MG63 (cell line): Measurements from ENCODE around the gene SERPINB5. TPM values are rescaled to one million over a fixed set of nuclear protein-coding genes. Genes with fewer than 3 reads are reported as not detected.
"Not testable (repeated sequence)": the region's sequence is repeated elsewhere in the genome, so short reads cannot be mapped to it uniquely, and the experiment has no call there.

Source experiments
- DNase-seq: peaks from one replicate; pipeline ENCODE4 v3.0.0-alpha.2; 2020
- H3K27me3 ChIP-seq: fragments of 250-450 bp; sonication (Bioruptor Pico); 2 replicates; pipeline ENCODE4 v1.5.1; 2020; ENCODE audit warnings: mild to moderate bottlenecking, moderate library complexity
- H3K36me3 ChIP-seq: fragments of 250-450 bp; sonication (Bioruptor Pico); 2 replicates; pipeline ENCODE4 v1.5.1; 2020; ENCODE audit warnings: mild to moderate bottlenecking, moderate library complexity
- H3K4me3 ChIP-seq: fragments of 250-450 bp; sonication (Bioruptor Pico); 2 replicates; pipeline ENCODE4 v1.5.1; 2020; ENCODE audit warnings: mild to moderate bottlenecking, moderate library complexity
- H3K9me3 ChIP-seq: fragments of 250-450 bp; sonication (Bioruptor Pico); 2 replicates; pipeline ENCODE4 v1.5.1; 2020; ENCODE audit warnings: mild to moderate bottlenecking, moderate library complexity
- total RNA-seq: library from RNA; depleted of rRNA; stranded (reverse); fragments of >200 nt; shearing (Covaris generic); gene quantifications from 2 replicates; pipeline ENCODE4 v1.2.3, GENCODE V29; 2014; ENCODE audit warnings: low replicate concordance; rRNA removed

Gene SERPINB5
- 37.8 and 43.9 TPM in 2 replicates for total RNA-seq

GRCh38 chr18:63476668-63477067 is at the start of gene SERPINB5:
Gene SERPINB5 (plus strand): TSS chr18:63476958. CDS start chr18:63484429, 7,471 bp downstream.
- Histone ChIP-seq H3K36me3 (no peaks in the 10 kb centered on the region; the same call in 1 of the 2 replicates), H3K9me3 (no peaks in the 10 kb centered on the region), H3K4me3 (peak within 1 kb of the TSS; percentile 57), H3K27me3 (no peaks in the 10 kb centered on the region)
- peak; percentile 89 for DNase-seq

DNA sequence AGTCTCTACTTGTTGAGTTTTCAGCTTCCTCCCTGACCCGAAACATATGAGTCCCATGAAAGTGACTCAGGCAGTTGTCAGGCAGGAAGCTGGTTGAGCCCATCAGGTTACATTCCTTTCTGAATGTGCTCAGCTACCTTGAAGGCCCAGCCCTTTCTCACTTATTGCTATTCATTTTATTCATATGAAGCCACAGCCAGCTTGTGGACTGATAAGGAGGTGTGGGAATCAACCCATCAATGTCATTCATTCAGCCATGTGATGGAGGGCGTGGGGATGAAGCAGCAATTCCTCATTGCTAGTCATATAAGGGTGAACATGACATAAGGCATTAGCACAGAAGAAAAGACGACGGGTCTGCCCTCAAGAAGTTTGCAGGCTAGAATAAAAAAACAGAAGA is 49.2 kb upstream of the SERPINB5 start:
- Histone ChIP-seq H3K27me3 (no peaks in the 10 kb centered on the region), H3K36me3 (no peaks in the 10 kb centered on the region), H3K9me3 (no peaks in the 10 kb centered on the region), H3K4me3 (no peak overlapping the region)
- no peak for DNase-seq

- no peaks in the 10 kb centered on the region for H3K36me3 ChIP-seq
- DNase-seq = no peak
- H3K4me3 ChIP-seq = no peak overlapping the region
- H3K9me3 ChIP-seq = no peaks in the 10 kb centered on the region
- H3K27me3 ChIP-seq = no peaks in the 10 kb centered on the region
Observed at GRCh38 chr18:63430526-63430925, 46.2 kb upstream of the SERPINB5 start.

DNA sequence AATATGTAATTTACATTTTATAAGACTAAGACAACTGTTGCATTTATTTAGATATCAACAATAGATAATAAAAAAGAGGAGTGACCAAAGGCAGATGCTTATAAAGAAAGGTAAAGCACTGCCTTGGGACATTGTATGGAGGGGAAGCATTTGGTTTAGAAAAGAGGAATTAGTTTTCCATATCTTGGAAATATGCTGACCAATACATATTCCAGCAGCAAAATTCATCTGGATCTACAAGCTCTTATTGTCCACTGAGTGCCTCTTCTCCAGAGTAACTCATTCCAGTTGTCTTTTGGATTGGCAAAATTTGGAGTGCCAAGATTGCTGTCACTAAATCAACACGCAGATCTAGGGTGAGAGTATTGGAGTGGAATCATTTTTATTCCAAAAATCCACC is 45.6 kb upstream of the SERPINB5 start:
- no peak overlapping the region for H3K4me3 ChIP-seq
- H3K36me3 ChIP-seq = no peaks in the 10 kb centered on the region
- no peaks in the 10 kb centered on the region for H3K27me3 ChIP-seq
- DNase-seq = no peak
- no peaks in the 10 kb centered on the region for H3K9me3 ChIP-seq

DNA sequence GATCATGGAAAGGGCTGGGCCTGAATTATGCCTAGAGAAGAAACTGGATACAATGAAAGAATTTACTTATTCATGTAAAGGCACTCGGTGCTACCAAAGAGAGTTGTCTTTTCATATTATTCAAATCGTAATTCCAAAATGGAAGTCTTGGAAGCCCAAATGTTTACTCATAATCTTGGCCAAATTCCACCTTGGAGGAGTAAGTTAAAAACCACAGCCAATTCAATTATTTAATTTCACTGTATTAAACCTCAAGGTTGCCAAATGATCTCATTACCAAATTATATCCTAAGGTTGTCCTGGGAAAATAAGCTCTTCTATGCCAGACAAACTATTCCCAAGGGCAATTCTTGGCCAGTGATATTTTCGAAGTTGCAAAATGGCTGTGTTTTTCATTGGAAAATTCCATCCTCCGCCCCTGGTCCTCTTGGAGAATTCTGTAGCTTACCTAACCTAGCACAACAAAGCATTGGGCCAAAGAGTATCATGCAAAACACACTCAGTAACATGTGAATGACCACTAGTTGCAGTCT is 43.4 kb upstream of the SERPINB5 start:
- Histone ChIP-seq H3K36me3 (no peaks in the 10 kb centered on the region), H3K27me3 (no peaks in the 10 kb centered on the region), H3K9me3 (no peaks in the 10 kb centered on the region), H3K4me3 (no peak overlapping the region)
- no peak for DNase-seq

DNA sequence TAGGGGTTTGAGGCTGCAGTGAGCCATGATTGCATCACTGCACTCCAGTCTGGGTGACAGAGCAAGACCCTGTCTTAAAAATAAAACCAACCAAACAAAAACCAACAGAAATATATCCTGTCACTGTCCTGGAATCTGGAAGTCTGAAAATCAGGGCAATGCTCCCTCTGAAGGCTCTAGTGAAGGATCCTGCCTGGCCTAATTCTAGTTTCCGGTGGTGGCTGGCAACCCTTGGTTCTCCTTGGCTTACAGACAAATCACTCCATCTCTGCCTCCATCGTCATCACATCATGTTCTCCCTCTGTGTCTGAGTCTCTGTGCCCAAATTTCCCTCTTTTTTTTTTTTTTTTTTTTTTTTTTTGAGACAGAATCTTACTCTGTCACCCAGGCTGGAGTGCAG is 38.6 kb upstream of the SERPINB5 start:
- Histone ChIP-seq H3K27me3 (no peaks in the 10 kb centered on the region), H3K4me3 (no peak overlapping the region), H3K9me3 (no peaks in the 10 kb centered on the region), H3K36me3 (no peaks in the 10 kb centered on the region)
- DNase-seq = peak; percentile 19

- no peak overlapping the region for H3K4me3 ChIP-seq
- DNase-seq = no peak
- H3K9me3 ChIP-seq = no peaks in the 10 kb centered on the region
- no peaks in the 10 kb centered on the region for H3K27me3 ChIP-seq
- H3K36me3 ChIP-seq = no peaks in the 10 kb centered on the region
Observed at GRCh38 chr18:63439334-63439733, 37.4 kb upstream of the SERPINB5 start.

DNA sequence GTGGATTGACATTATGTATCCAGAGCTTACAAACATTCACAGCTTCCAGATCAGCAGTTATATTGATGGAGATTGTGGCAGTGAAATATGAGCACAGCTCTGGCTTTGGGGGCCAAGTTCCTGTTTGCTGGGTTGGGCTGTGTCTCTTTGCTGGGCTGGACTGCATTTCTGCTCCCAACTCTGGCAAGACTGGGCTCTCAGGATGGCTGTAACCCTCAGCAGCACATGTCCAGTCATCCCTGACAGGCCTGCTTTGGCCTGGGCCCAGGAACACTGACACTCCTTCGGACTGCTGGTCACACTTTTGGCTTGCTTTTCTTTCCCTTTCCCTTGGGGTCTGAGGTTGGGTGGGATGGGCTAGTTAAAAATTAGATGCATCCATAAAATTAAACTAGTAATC is 36.5 kb upstream of the SERPINB5 start:
- DNase-seq = peak; percentile 62
- no peak overlapping the region for H3K4me3 ChIP-seq
- H3K36me3 ChIP-seq = no peaks in the 10 kb centered on the region
- no peaks in the 10 kb centered on the region for H3K27me3 ChIP-seq
- H3K9me3 ChIP-seq = no peaks in the 10 kb centered on the region

DNA sequence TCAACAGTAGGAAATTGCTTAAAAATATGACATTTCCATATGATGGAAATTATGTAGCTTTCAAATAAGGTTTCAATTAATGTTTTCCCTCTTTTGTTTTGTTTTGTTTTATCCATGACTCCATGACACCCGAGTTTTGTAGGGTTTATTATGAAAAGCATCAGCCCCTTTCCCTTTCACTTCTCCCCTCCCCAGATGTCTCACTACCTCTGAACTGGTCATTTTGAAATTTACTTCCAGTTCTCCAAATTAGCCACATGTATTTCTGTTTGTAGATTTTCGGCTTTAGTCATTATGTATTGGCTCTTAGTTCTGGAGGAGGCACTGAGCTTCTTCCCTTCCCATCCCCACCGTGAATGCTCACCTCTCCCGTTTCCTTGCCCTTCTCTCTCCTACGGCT is 35.9 kb upstream of the SERPINB5 start:
- no peaks in the 10 kb centered on the region for H3K27me3 ChIP-seq
- no peaks in the 10 kb centered on the region for H3K9me3 ChIP-seq
- no peaks in the 10 kb centered on the region for H3K36me3 ChIP-seq
- no peak for DNase-seq
- no peak overlapping the region for H3K4me3 ChIP-seq

DNA sequence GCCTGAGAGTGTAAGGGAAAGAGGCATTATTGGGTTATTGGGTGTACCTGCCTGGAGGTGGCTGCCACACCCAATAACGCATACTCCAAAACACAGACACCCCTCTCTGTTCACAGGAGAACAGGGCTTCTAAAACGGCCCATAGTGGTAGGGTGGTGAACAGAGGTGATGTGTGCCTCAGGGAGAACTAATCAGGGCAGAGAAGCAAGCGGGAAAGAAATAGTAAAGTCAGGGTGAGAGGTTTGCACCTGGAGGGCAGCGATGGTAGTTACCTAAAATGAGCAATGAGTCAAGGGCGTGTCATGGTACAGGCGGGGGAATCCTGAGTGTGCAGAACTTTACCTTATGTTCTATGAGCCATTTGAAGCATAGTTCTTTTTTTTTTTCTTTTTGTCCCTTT is 32.9 kb upstream of the SERPINB5 start:
- Histone ChIP-seq H3K27me3 (no peaks in the 10 kb centered on the region), H3K36me3 (no peaks in the 10 kb centered on the region), H3K9me3 (no peaks in the 10 kb centered on the region), H3K4me3 (no peak overlapping the region)
- DNase-seq = no peak

DNA sequence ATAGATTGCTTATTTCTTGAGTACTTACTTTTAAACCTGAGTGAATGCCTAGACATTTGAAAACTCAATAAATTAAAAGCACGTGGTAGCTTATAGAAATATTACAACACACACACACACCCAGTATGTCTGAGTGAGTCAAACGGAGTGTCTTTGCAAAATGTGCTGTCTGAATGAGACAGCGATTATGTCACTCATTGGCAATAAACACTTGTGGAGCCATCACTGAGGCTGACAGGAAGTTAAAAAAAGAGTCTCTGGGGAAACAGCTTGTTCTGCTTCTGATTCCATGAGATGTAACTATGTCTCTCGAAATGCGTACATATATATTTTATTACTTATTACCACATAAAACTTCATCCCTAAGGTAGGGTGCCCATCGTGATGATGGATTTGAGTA is 32.2 kb upstream of the SERPINB5 start:
- Histone ChIP-seq H3K36me3 (no peaks in the 10 kb centered on the region), H3K9me3 (no peaks in the 10 kb centered on the region), H3K27me3 (no peaks in the 10 kb centered on the region), H3K4me3 (no peak overlapping the region)
- peak; percentile 52 for DNase-seq

DNA sequence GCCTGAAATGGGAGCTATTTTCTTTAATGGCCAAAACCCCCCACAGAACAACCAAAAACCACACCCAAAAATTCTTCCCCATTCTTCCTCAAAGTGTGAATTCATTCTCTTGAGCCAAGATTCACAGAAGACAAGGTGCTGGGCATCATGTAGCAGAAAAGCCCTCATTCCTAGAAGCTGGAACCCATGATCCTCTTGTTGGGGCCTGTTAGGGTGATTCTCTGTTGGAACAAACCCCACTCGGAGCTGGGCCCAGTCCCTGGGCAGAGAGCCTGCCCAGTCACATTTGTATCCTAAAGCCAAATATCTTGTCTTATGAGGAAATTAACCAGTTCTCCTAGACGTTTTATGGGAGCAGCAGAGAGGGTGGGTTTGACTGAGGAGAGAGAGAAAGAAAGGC is 31.7 kb upstream of the SERPINB5 start:
- Histone ChIP-seq H3K4me3 (no peak overlapping the region), H3K9me3 (no peaks in the 10 kb centered on the region), H3K27me3 (no peaks in the 10 kb centered on the region), H3K36me3 (no peaks in the 10 kb centered on the region)
- peak; percentile 70 for DNase-seq

GRCh38 chr18:63446266-63446665 is 30.5 kb upstream of the SERPINB5 start:
- Histone ChIP-seq H3K27me3 (no peaks in the 10 kb centered on the region), H3K9me3 (no peaks in the 10 kb centered on the region), H3K36me3 (no peaks in the 10 kb centered on the region), H3K4me3 (no peak overlapping the region)
- no peak for DNase-seq

GRCh38 chr18:63447066-63447465 is 29.7 kb upstream of the SERPINB5 start:
- Histone ChIP-seq H3K9me3 (no peaks in the 10 kb centered on the region), H3K36me3 (no peaks in the 10 kb centered on the region), H3K4me3 (no peak overlapping the region), H3K27me3 (no peaks in the 10 kb centered on the region)
- no peak for DNase-seq

DNA sequence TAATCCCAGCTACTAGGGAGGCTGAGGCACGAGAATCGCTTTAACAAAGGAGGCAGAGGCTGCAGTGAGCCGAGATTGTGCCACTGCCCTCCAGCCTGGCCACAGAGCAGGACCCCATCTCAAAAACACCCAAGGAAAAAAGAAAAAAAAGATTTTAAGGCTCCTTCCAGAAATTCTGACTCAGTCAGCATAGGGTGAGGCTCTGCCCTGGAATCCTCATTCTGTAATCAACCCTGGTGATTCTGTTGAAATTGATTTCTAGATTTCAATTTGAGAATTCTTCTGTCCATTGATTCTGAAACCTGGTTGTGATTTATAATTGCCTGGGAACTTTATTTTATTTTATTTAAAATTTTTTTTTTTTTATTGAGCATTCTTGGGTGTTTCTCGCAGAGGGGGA is 27.3 kb upstream of the SERPINB5 start:
- Histone ChIP-seq H3K4me3 (no peak overlapping the region), H3K27me3 (no peaks in the 10 kb centered on the region), H3K9me3 (no peaks in the 10 kb centered on the region), H3K36me3 (no peaks in the 10 kb centered on the region)
- no peak for DNase-seq

DNA sequence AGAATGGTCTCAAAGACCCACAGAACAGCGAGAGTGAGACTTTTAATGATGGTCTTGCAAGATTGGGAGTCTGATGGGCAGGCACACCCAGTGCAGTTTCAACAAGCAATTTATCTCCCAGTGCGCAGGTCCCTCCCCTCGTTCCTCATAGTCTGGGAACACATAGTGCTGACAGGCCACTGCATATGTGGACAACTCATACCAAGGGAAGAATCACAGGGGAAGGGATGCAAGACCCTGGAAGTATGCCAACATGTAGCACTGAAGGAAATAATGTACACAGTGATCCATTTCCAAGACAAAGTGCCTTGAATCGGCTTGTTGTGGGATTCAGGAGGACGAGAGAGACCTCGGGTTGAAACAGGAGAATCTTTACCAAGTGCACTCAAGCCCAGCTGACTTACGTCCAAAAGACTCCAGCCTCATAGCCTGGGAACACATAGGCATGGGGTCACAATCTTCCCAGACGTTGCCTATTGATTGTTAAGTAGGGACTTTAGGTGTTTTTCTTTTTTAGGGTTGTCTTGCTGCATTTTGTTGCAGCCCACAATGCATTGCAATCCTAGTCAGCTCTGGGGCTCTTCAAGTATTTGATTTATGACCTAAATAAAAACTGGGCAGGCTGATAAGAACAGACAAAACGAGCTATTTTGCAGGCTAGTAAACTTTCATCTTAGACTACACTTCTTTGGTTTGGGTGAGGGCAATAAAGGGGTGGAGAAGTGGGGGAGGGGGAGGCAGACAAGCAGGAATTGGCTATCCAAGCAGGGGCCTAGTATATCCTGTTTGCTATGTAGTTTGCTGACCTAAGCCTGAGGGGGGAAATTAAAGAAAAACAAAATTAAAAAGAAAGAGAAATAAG is 24.7 kb upstream of the SERPINB5 start:
- no peaks in the 10 kb centered on the region for H3K9me3 ChIP-seq
- DNase-seq = no peak
- H3K4me3 ChIP-seq = no peak overlapping the region
- no peaks in the 10 kb centered on the region for H3K36me3 ChIP-seq
- H3K27me3 ChIP-seq = no peaks in the 10 kb centered on the region

DNA sequence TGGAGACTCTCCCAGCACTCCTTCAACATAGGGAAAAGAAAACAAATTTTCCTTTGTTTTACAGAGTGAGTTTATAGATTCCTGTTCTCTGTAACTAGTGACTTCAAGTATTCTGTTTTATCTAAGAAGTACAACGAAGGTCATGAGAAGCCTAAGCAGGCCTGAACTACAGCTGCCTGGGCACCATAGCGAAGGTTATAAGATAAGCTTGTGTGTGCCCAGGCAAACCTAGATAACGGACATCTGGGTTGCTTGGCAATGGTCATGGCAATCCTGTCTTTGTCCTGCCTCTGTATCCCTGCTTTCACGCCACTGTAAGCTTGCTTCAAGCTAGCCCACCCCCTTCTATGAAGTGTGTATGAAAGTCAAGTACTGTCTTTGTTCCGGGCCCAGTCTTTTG is 24.0 kb upstream of the SERPINB5 start:
- not testable (repeated sequence) for DNase-seq, H3K27me3 ChIP-seq, H3K4me3 ChIP-seq, H3K36me3 ChIP-seq, H3K9me3 ChIP-seq

DNA sequence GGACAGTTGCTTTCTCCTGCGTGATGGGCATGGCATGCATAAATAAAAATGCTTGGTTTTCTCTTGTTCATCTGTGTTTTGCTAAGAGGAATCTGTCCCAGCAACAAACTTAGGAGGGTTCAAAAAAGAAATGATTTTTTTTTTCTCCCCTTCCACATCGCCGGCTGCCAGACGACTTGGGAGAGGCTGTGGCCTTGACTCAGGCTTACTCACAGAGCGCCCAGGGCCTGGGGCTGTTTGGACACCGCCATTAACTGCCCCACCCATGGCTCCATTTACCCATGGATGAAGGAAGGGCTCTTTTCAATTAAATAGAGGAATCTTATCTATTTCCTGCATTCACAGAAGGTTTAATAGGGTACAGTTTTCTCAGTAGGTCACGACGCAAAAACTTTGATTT is 22.3 kb upstream of the SERPINB5 start:
- DNase-seq = peak; percentile 78
- Histone ChIP-seq H3K27me3 (no peaks in the 10 kb centered on the region), H3K9me3 (no peaks in the 10 kb centered on the region), H3K4me3 (no peak overlapping the region), H3K36me3 (no peaks in the 10 kb centered on the region)
